ENCODE measurements around the gene LRRC52. TPM values are rescaled to one million over a fixed set of nuclear protein-coding genes. Genes with fewer than 3 reads are reported as not detected.

The LRRC52 gene
- total and polyA plus RNA-seq, 2 of the 13 experiments (the other 11 are each of a cell fraction or from before 2014, with no cell fraction given) = not detected

DNA sequence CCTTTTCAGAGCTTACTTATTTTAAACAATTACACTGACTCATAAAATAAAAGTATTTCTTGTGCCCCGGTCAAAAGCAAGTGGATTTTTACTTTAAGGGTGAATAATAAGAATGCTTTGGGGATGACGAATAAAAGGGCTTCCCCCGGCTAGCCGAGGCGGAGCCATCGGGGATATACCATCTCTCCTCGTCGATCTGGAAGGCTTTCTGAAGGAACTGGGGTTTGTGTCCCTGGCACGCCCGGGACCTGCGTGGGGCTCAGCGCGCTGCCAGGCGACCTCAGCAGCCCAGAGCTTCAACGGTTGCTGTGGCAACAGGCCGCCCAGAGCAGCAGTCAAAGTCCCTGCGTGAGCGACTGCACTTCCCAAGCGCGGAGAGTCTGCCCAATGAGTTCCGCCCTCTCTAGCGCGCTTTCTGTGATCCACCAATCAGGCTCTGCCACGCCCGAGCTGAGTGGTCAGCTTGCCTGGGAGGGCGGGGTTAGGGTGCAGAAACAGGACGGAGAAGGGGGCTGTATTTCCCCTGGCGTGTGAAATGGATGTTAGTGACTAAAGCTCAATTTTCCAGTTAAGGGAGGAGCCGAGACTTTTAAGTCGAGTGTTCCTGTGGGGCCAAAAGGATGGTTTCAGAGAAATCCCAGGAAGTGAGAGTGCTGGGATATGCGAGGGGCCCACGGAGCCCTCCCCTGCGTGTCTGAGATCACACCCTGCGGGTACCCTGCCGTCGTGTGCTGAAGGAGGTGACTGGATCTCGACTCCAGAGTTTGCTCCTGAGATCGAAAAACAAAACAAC lies 54.3 kb downstream of the LRRC52 start (continued):
- TF ChIP-seq ZMAT3 (CRISPR knock-in tag; conservative IDR thresholded peaks at IDR 0.05) (no peak), SP4 (CRISPR knock-in tag; IDR thresholded peaks at IDR 0.05) (peak; percentile 56; the same call in 1 of the 2 replicates), HNRNPK (IDR thresholded peaks at IDR 0.05; ENCODE audit: low read depth, low read length, poor library complexity, severe bottlenecking) (no peak), KDM3A (CRISPR knock-in tag; IDR thresholded peaks at IDR 0.05; ENCODE audit: low read depth) (no peak), TSC22D2 (CRISPR knock-in tag; IDR thresholded peaks at IDR 0.05; ENCODE audit: borderline replicate concordance) (no peak), RXRB (CRISPR knock-in tag; IDR thresholded peaks at IDR 0.05; ENCODE audit: borderline replicate concordance) (0 out of 2 replicates have a peak, but pooled peaks have one; percentile 20), ATF1 (CRISPR knock-in tag; IDR thresholded peaks at IDR 0.05) (peak; percentile 80), ZNF792 (CRISPR knock-in tag; IDR thresholded peaks at IDR 0.05) (no peak), XRCC5 (optimal IDR thresholded peaks at IDR 0.05; ENCODE audit: low read length) (peak; percentile 47), DNMT1 (CRISPR knock-in tag; IDR thresholded peaks at IDR 0.05) (no peak)
- TF ChIP-seq, protein P1, sequence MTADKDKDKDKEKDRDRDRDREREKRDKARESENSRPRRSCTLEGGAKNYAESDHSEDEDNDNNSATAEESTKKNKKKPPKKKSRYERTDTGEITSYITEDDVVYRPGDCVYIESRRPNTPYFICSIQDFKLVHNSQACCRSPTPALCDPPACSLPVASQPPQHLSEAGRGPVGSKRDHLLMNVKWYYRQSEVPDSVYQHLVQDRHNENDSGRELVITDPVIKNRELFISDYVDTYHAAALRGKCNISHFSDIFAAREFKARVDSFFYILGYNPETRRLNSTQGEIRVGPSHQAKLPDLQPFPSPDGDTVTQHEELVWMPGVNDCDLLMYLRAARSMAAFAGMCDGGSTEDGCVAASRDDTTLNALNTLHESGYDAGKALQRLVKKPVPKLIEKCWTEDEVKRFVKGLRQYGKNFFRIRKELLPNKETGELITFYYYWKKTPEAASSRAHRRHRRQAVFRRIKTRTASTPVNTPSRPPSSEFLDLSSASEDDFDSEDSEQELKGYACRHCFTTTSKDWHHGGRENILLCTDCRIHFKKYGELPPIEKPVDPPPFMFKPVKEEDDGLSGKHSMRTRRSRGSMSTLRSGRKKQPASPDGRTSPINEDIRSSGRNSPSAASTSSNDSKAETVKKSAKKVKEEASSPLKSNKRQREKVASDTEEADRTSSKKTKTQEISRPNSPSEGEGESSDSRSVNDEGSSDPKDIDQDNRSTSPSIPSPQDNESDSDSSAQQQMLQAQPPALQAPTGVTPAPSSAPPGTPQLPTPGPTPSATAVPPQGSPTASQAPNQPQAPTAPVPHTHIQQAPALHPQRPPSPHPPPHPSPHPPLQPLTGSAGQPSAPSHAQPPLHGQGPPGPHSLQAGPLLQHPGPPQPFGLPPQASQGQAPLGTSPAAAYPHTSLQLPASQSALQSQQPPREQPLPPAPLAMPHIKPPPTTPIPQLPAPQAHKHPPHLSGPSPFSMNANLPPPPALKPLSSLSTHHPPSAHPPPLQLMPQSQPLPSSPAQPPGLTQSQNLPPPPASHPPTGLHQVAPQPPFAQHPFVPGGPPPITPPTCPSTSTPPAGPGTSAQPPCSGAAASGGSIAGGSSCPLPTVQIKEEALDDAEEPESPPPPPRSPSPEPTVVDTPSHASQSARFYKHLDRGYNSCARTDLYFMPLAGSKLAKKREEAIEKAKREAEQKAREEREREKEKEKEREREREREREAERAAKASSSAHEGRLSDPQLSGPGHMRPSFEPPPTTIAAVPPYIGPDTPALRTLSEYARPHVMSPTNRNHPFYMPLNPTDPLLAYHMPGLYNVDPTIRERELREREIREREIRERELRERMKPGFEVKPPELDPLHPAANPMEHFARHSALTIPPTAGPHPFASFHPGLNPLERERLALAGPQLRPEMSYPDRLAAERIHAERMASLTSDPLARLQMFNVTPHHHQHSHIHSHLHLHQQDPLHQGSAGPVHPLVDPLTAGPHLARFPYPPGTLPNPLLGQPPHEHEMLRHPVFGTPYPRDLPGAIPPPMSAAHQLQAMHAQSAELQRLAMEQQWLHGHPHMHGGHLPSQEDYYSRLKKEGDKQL (CRISPR knock-in tag; IDR thresholded peaks at IDR 0.05; ENCODE audit: low read depth) = no peak
- TF ChIP-seq, protein P2, sequence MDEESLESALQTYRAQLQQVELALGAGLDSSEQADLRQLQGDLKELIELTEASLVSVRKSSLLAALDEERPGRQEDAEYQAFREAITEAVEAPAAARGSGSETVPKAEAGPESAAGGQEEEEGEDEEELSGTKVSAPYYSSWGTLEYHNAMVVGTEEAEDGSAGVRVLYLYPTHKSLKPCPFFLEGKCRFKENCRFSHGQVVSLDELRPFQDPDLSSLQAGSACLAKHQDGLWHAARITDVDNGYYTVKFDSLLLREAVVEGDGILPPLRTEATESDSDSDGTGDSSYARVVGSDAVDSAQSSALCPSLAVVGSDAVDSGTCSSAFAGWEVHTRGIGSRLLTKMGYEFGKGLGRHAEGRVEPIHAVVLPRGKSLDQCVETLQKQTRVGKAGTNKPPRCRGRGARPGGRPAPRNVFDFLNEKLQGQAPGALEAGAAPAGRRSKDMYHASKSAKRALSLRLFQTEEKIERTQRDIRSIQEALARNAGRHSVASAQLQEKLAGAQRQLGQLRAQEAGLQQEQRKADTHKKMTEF (CRISPR knock-in tag; IDR thresholded peaks at IDR 0.05) = peak; percentile 76
- TF ChIP-seq, protein P3, sequence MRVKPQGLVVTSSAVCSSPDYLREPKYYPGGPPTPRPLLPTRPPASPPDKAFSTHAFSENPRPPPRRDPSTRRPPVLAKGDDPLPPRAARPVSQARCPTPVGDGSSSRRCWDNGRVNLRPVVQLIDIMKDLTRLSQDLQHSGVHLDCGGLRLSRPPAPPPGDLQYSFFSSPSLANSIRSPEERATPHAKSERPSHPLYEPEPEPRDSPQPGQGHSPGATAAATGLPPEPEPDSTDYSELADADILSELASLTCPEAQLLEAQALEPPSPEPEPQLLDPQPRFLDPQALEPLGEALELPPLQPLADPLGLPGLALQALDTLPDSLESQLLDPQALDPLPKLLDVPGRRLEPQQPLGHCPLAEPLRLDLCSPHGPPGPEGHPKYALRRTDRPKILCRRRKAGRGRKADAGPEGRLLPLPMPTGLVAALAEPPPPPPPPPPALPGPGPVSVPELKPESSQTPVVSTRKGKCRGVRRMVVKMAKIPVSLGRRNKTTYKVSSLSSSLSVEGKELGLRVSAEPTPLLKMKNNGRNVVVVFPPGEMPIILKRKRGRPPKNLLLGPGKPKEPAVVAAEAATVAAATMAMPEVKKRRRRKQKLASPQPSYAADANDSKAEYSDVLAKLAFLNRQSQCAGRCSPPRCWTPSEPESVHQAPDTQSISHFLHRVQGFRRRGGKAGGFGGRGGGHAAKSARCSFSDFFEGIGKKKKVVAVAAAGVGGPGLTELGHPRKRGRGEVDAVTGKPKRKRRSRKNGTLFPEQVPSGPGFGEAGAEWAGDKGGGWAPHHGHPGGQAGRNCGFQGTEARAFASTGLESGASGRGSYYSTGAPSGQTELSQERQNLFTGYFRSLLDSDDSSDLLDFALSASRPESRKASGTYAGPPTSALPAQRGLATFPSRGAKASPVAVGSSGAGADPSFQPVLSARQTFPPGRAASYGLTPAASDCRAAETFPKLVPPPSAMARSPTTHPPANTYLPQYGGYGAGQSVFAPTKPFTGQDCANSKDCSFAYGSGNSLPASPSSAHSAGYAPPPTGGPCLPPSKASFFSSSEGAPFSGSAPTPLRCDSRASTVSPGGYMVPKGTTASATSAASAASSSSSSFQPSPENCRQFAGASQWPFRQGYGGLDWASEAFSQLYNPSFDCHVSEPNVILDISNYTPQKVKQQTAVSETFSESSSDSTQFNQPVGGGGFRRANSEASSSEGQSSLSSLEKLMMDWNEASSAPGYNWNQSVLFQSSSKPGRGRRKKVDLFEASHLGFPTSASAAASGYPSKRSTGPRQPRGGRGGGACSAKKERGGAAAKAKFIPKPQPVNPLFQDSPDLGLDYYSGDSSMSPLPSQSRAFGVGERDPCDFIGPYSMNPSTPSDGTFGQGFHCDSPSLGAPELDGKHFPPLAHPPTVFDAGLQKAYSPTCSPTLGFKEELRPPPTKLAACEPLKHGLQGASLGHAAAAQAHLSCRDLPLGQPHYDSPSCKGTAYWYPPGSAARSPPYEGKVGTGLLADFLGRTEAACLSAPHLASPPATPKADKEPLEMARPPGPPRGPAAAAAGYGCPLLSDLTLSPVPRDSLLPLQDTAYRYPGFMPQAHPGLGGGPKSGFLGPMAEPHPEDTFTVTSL (CRISPR knock-in tag; IDR thresholded peaks at IDR 0.05; ENCODE audit: borderline replicate concordance) = no peak
- TF ChIP-seq, protein P4, sequence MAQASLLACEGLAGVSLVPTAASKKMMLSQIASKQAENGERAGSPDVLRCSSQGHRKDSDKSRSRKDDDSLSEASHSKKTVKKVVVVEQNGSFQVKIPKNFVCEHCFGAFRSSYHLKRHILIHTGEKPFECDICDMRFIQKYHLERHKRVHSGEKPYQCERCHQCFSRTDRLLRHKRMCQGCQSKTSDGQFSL (CRISPR knock-in tag; IDR thresholded peaks at IDR 0.05) = no peak
- TF ChIP-seq, protein P5, sequence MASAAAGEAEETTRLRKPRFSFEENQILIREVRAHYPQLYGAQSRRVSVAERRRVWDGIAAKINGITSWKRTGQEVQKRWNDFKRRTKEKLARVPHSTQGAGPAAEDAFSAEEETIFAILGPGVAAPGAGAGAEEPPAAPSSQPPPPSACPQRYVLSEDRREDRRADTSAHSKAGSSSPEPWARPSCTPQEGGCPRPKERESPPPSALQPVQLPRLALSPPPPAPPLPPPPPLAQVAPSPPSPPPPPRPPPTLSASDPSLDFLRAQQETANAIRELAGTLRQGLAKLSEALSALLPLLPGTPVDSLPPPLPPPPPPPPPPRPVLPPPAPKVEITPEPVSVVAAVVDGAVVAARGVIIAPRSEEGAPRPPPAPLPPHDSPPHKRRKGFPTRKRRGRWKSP (CRISPR knock-in tag; IDR thresholded peaks at IDR 0.05) = no peak

Measured in HepG2 (cell line).